ENCODE measurements around the gene TICAM1.

- TF ChIP-seq CTCF (IDR thresholded peaks at IDR 0.05) (no peak), POLR2A (IDR thresholded peaks at IDR 0.05) (no peak)
Observed at GRCh38 chr19:4861147-4861546, 29.6 kb upstream of the TICAM1 start.

All from heart left ventricle (tissue), 13 donors.